ENCODE data around the gene ERGIC1.

- TF ChIP-seq CTCF (conservative IDR thresholded peaks at IDR 0.05; ENCODE audit: low read length) (no peak), EZH2phosphoT487 (IDR thresholded peaks at IDR 0.05; ENCODE audit: borderline replicate concordance) (no peak)
Observed at GRCh38 chr5:172973127-172973916, 139.3 kb downstream of the ERGIC1 start.
